ENCODE results near the gene SF3B3. TPM values are rescaled to one million over a fixed set of nuclear protein-coding genes. Genes with fewer than 3 reads are reported as not detected.

The SF3B3 gene
- total RNA-seq, 6 donors from 2014 or later, result 63.9 to 168 (median 105) TPM

- TF ChIP-seq EP300 (IDR thresholded peaks at IDR 0.05) (no peak), POLR2AphosphoS5 (IDR thresholded peaks at IDR 0.05) (no peak), POLR2A (IDR thresholded peaks at IDR 0.05) (no peak), CTCF (IDR thresholded peaks at IDR 0.05) (no peak)
- Histone ChIP-seq H3K9me3 (no peaks in the 10 kb centered on the region), H3K27ac (no peak overlapping the region), H3K4me3 (no peak overlapping the region), H3K36me3 (no peaks in the 10 kb centered on the region), H3K4me1 (no peaks in the 10 kb centered on the region), H3K27me3 (no peaks in the 10 kb centered on the region)
- 84 to 88% methylated on average over 8 of the region's 8 CpGs for WGBS, 2 donors
- ATAC-seq (ENCODE audit: low FRiP score in 2 of 2) (peak in 1 of 2 donors; percentile 41), DNase-seq (no peak)
Measured at GRCh38 chr16:70604407-70605282, 81.0 kb downstream of the SF3B3 start.

- no peak for DNase-seq
- Histone ChIP-seq H3K36me3 (no peaks in the 10 kb centered on the region), H3K4me3 (no peak overlapping the region), H3K27me3 (no peaks in the 10 kb centered on the region), H3K27ac (no peak overlapping the region), H3K4me1 (peaks cover 0 to 4% (median 0%) of the 10 kb centered on the region in 4 donors), H3K9me3 (no peaks in the 10 kb centered on the region)
- TF ChIP-seq CTCF (IDR thresholded peaks at IDR 0.05), result no peak
- no peak for TF ChIP-seq POLR2AphosphoS5 (IDR thresholded peaks at IDR 0.05)
- no peak for ATAC-seq (ENCODE audit: low FRiP score in 2 of 2)
- WGBS, 2 donors, result 81 to 89% methylated on average over 1 of the region's 1 CpG
Measured at GRCh38 chr16:70605283-70605657, 81.7 kb downstream of the SF3B3 start.

GRCh38 chr16:70608521-70608920 lies 84.9 kb downstream of the SF3B3 start:
- WGBS, 2 donors, result 89 to 94% methylated on average over 4 to 5 of the region's 7 CpGs

DNA sequence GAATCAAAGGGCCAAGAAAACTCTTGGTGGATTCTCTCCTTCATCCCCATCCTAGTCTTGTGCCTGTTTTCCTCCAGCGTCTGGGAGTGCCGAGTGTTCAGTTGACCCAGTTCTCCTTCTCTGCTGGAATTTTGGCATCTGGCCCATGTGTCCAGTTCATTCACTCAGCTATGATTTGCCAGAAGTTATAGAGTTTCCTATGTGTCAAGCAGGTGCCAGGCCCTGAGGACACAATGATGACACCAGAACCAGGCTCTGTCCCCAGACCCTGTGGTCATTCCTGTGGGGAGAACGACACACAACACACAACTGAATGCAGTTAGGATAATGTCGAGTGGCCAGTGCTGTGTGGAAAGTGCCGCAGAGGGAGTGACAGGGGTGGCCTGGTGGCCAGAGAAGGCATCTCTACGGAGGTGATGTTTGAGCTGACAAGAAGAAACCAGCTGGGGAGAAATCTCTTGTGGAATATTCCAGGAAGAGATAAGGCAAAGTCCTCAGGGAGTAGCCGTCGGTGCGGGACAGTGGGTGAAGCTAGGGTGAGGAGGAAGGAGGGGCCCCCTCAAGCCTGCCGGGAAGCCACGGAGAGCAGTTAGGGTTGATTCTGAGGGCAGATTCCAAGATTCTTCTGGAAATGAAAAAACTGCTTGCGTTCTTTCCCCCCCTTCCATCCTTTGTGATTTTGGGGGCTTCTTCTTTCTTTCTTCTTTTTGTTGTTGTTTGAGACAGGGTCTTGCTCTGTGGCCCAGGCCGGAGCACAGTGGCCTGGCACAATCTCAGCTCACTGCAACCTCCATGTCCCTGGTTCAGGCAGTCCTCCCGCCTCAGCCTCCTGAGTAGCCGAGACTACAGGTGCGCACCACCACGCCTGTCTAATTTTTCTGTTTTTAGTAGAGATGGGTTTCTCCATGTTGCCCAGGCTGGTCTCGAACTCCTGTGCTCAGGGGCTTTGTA lies 86.9 kb downstream of the SF3B3 start:
- peak in 1 of 2 donors; percentile 44 for DNase-seq
- Histone ChIP-seq H3K4me1 (peaks cover 0 to 8% (median 0%) of the 10 kb centered on the region in 4 donors), H3K9me3 (no peaks in the 10 kb centered on the region), H3K4me3 (no peak overlapping the region), H3K27me3 (no peaks in the 10 kb centered on the region), H3K27ac (no peak overlapping the region), H3K36me3 (no peaks in the 10 kb centered on the region)
- WGBS, 2 donors, result 75% methylated on average over 18 of the region's 18 CpGs
- peak in 1 of 2 donors; percentile 42 for ATAC-seq (ENCODE audit: low FRiP score in 2 of 2)
- no peak for TF ChIP-seq CTCF (IDR thresholded peaks at IDR 0.05)
- TF ChIP-seq POLR2AphosphoS5 (IDR thresholded peaks at IDR 0.05), result no peak
- TF ChIP-seq POLR2A (IDR thresholded peaks at IDR 0.05), result no peak
- no peak for TF ChIP-seq EP300 (IDR thresholded peaks at IDR 0.05)

More at GRCh38 chr16:70608521-70608920, 84.9 kb downstream of the SF3B3 start:
- Histone ChIP-seq H3K27me3 (no peaks in the 10 kb centered on the region), H3K9me3 (no peaks in the 10 kb centered on the region), H3K27ac (no peak overlapping the region), H3K4me1 (peaks cover 0 to 8% (median 0%) of the 10 kb centered on the region in 4 donors), H3K4me3 (no peak overlapping the region), H3K36me3 (no peaks in the 10 kb centered on the region)
- peak in 1 of 2 donors; percentile 30 for DNase-seq
- ATAC-seq (ENCODE audit: low FRiP score in 2 of 2), result no peak
- TF ChIP-seq POLR2A (IDR thresholded peaks at IDR 0.05), result no peak
- no peak for TF ChIP-seq POLR2AphosphoS5 (IDR thresholded peaks at IDR 0.05)

DNA sequence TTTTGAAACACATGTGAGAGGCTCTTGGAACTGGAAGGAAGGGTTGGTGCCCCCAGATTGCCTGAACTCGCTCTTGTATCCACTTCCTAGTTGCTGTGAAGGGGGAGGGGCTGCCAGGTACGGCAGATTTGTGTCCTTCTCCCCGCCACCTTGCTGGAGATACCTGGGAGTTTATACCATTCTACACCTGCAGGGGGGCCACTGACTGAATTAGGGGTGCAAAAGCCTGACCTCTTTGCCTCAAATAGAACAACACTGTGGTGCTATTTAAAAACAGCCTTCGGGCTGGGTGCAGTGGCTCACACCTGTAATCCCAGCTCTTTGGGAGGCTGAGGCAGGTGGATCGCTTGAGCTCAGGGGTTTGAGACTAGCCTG lies 87.6 kb downstream of the SF3B3 start:
- H3K27me3 ChIP-seq, result no peaks in the 10 kb centered on the region
- WGBS, 2 donors, result 91 to 92% methylated on average over 5 of the region's 5 CpGs
- H3K9me3 ChIP-seq, result no peaks in the 10 kb centered on the region
- DNase-seq (no peak), ATAC-seq (ENCODE audit: low FRiP score in 2 of 2) (no peak)
- H3K36me3 ChIP-seq, result no peaks in the 10 kb centered on the region
- H3K4me1 ChIP-seq, result peaks cover 0 to 8% (median 0%) of the 10 kb centered on the region in 4 donors
- H3K4me3 ChIP-seq, result no peak overlapping the region
- H3K27ac ChIP-seq, result no peak overlapping the region
- TF ChIP-seq POLR2AphosphoS5 (IDR thresholded peaks at IDR 0.05) (no peak), CTCF (IDR thresholded peaks at IDR 0.05) (no peak), EP300 (IDR thresholded peaks at IDR 0.05) (no peak), POLR2A (IDR thresholded peaks at IDR 0.05) (no peak)

Data from upper lobe of left lung (tissue), 6 donors.